HepG2 (cell line): ENCODE measurements around the gene ZNF292. TPM values are rescaled to one million over a fixed set of nuclear protein-coding genes. Genes with fewer than 3 reads are reported as not detected.

ENCODE experiments used
- ARHGAP35 ChIP-seq: sonication (generic); formaldehyde crosslinking; IDR thresholded peaks from 2 replicates; pipeline ENCODE4 v1.9.0; 2022; ENCODE audit warnings: mild to moderate bottlenecking, inconsistent platforms, moderate library complexity, missing genetic modification reagents, borderline replicate concordance
- CBX5 ChIP-seq: sonication (generic); formaldehyde crosslinking; IDR thresholded peaks from 2 replicates; pipeline ENCODE4 v1.4.0; 2020; ENCODE audit warnings: missing genetic modification reagents, borderline replicate concordance
- CCDC6 ChIP-seq: sonication (generic); formaldehyde crosslinking; IDR thresholded peaks from 2 replicates; pipeline ENCODE4 v1.8.1; 2022; ENCODE audit warnings: mild to moderate bottlenecking, missing genetic modification reagents, moderate library complexity
- CERS6 ChIP-seq: sonication (generic); formaldehyde crosslinking; IDR thresholded peaks from 2 replicates; pipeline ENCODE4 v1.5.0; 2020; ENCODE audit warnings: missing genetic modification reagents
- GPN1 ChIP-seq: sonication (generic); formaldehyde crosslinking; IDR thresholded peaks from 2 replicates; pipeline ENCODE4 v1.5.1; 2020; ENCODE audit warnings: missing genetic modification reagents, borderline replicate concordance
- HMGA1 ChIP-seq: sonication (generic); formaldehyde crosslinking; conservative IDR thresholded peaks from 2 replicates; pipeline ENCODE4 v1.4.0; 2020; ENCODE audit warnings: missing genetic modification reagents
- ZNF414 ChIP-seq: sonication (generic); formaldehyde crosslinking; IDR thresholded peaks from 2 replicates; pipeline ENCODE4 v1.5.0; 2020; ENCODE audit warnings: missing genetic modification reagents
- ZNF563 ChIP-seq: sonication (generic); formaldehyde crosslinking; IDR thresholded peaks from 2 replicates; pipeline ENCODE4 v1.8.0; 2022; ENCODE audit warnings: mild to moderate bottlenecking, moderate library complexity, missing genetic modification reagents
- ZNF704 ChIP-seq: sonication (generic); formaldehyde crosslinking; IDR thresholded peaks from 2 replicates; pipeline ENCODE4 v1.8.1; 2023; ENCODE audit warnings: mild to moderate bottlenecking, inconsistent platforms, moderate library complexity, missing genetic modification reagents, borderline replicate concordance
- ZXDC ChIP-seq: sonication (generic); formaldehyde crosslinking; IDR thresholded peaks from 2 replicates; pipeline ENCODE4 v1.5.0; 2020; ENCODE audit warnings: mild to moderate bottlenecking, missing genetic modification reagents
- polyA plus RNA-seq, 8 experiments: library from polyadenylated mRNA; depleted of rRNA in 3 of 8; stranded (reverse) in 7 of 8; unstranded in 1 of 8; fragments of >200 nt; fragmentation: Illumina TruSeq in 4 of 8; extraction: Trizol in 4 of 8; gene quantifications; 2 replicates each; pipeline versions ENCODE4 v1.2.1 to v1.2.3, GENCODE V29; 2011 to 2016; ENCODE audit warnings: low read depth in 4 of 8, missing spikeins in 1 of 8, mixed read lengths in 1 of 8; ENCODE audit not compliant: insufficient read depth in 1 of 8
- total RNA-seq, 5 experiments: library from RNA; depleted of rRNA; stranded (reverse); fragments of >200 nt; fragmentation: Illumina TruSeq; extraction: Trizol; gene quantifications; 2 replicates each; pipeline ENCODE4 v1.2.3, GENCODE V29; 2016; ENCODE audit warnings: low read depth in 1 of 5
- TF ChIP-seq, protein P1 (sequence below), 2 experiments: sonication (generic) in 1 of 2; formaldehyde crosslinking in 1 of 2; IDR thresholded peaks; 2 replicates each; pipeline versions ENCODE4 v1.4.0 to v1.6.1; 2016 to 2020; ENCODE audit warnings: borderline replicate concordance in 1 of 2, low read depth in 1 of 2, mild to moderate bottlenecking in 1 of 2, missing genetic modification reagents in 1 of 2
- TF ChIP-seq, protein P2 (sequence below): sonication (generic); formaldehyde crosslinking; IDR thresholded peaks from 2 replicates; pipeline ENCODE4; 2020; ENCODE audit warnings: missing genetic modification reagents, mild to moderate bottlenecking, borderline replicate concordance

Gene ZNF292
- total and polyA plus RNA-seq, 2 of the 13 experiments (the other 11 are each of a cell fraction or from before 2014, with no cell fraction given): 9.9 to 12.8 TPM

GRCh38 chr6:87154993-87155841, at the start of gene ZNF292 (continued):
- TF ChIP-seq CERS6 (CRISPR knock-in tag): no peak
- peak; percentile 88; the same call in 1 of the 2 replicates for TF ChIP-seq CBX5
- TF ChIP-seq ARHGAP35 (CRISPR knock-in tag): peak; percentile 38
- TF ChIP-seq ZNF563 (CRISPR knock-in tag): peak; percentile 85; the same call in 1 of the 2 replicates
- peak; percentile 93 for TF ChIP-seq ZNF704 (CRISPR knock-in tag)
- TF ChIP-seq, protein P1, sequence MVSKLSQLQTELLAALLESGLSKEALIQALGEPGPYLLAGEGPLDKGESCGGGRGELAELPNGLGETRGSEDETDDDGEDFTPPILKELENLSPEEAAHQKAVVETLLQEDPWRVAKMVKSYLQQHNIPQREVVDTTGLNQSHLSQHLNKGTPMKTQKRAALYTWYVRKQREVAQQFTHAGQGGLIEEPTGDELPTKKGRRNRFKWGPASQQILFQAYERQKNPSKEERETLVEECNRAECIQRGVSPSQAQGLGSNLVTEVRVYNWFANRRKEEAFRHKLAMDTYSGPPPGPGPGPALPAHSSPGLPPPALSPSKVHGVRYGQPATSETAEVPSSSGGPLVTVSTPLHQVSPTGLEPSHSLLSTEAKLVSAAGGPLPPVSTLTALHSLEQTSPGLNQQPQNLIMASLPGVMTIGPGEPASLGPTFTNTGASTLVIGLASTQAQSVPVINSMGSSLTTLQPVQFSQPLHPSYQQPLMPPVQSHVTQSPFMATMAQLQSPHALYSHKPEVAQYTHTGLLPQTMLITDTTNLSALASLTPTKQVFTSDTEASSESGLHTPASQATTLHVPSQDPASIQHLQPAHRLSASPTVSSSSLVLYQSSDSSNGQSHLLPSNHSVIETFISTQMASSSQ (IDR thresholded peaks at IDR 0.05; ENCODE audit: low read depth): no peak; the same call in 1 of the 2 replicates
- TF ChIP-seq, protein P1 (CRISPR knock-in tag; IDR thresholded peaks at IDR 0.05; ENCODE audit: borderline replicate concordance): peak; percentile 90
- peak; percentile 96 for TF ChIP-seq CCDC6 (CRISPR knock-in tag)
- TF ChIP-seq ZNF414 (CRISPR knock-in tag): peak; percentile 97
- TF ChIP-seq ZXDC (CRISPR knock-in tag): no peak; the same call in 1 of the 2 replicates
- TF ChIP-seq GPN1 (CRISPR knock-in tag): no peak
- no peak for TF ChIP-seq HMGA1 (CRISPR knock-in tag)
- TF ChIP-seq, protein P2, sequence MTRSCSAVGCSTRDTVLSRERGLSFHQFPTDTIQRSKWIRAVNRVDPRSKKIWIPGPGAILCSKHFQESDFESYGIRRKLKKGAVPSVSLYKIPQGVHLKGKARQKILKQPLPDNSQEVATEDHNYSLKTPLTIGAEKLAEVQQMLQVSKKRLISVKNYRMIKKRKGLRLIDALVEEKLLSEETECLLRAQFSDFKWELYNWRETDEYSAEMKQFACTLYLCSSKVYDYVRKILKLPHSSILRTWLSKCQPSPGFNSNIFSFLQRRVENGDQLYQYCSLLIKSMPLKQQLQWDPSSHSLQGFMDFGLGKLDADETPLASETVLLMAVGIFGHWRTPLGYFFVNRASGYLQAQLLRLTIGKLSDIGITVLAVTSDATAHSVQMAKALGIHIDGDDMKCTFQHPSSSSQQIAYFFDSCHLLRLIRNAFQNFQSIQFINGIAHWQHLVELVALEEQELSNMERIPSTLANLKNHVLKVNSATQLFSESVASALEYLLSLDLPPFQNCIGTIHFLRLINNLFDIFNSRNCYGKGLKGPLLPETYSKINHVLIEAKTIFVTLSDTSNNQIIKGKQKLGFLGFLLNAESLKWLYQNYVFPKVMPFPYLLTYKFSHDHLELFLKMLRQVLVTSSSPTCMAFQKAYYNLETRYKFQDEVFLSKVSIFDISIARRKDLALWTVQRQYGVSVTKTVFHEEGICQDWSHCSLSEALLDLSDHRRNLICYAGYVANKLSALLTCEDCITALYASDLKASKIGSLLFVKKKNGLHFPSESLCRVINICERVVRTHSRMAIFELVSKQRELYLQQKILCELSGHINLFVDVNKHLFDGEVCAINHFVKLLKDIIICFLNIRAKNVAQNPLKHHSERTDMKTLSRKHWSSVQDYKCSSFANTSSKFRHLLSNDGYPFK (CRISPR knock-in tag): peak; percentile 95
